Astrocyte (in vitro differentiated cells and primary cell): ENCODE results near the gene FAM219A. TPM values are rescaled to one million over a fixed set of nuclear protein-coding genes. Genes with fewer than 3 reads are reported as not detected.
"Not testable (repeated sequence)": the region's sequence is repeated elsewhere in the genome, so short reads cannot be mapped to it uniquely, and the experiment has no call there.

Source experiments
- DNase-seq: peaks from one replicate; pipeline ENCODE4 v3.0.0-alpha.2; 2010; ENCODE audit warnings: low read depth
- FAIRE-seq: peaks from 2 replicates; lab custom pipeline; 2011; peaks lifted over from hg19 to GRCh38; lab: Jason Lieb, UNC
- H2AFZ ChIP-seq: 2 replicates; pipeline ENCODE4 v1.6.0; 2012; ENCODE audit warnings: low read depth, low read length, inconsistent platforms
- H3K27ac ChIP-seq: 2 replicates; pipeline ENCODE4 v1.5.1; 2011; ENCODE audit warnings: low read depth, low read length, inconsistent platforms
- H3K27me3 ChIP-seq: 2 replicates; pipeline ENCODE4 v1.6.0; 2011; ENCODE audit warnings: low read length, inconsistent platforms; ENCODE audit not compliant: insufficient read depth
- H3K36me3 ChIP-seq: 2 replicates; pipeline ENCODE4 v1.5.1; 2011; ENCODE audit warnings: low read length, inconsistent platforms; ENCODE audit not compliant: insufficient read depth
- H3K4me1 ChIP-seq: 2 replicates; pipeline ENCODE4 v1.5.1; 2011; ENCODE audit warnings: low read length, inconsistent platforms; ENCODE audit not compliant: insufficient read depth
- H3K4me2 ChIP-seq: 2 replicates; pipeline ENCODE4 v1.6.0; 2012; ENCODE audit warnings: low read length, inconsistent platforms
- H3K4me3 ChIP-seq: 2 replicates; pipeline ENCODE4 v1.5.1; 2011; ENCODE audit warnings: low read depth, mild to moderate bottlenecking, low read length, inconsistent platforms; ENCODE audit not compliant: insufficient read depth
- H3K79me2 ChIP-seq: 2 replicates; pipeline ENCODE4 v1.6.0; 2012; ENCODE audit warnings: mild to moderate bottlenecking, low read length, inconsistent platforms; ENCODE audit not compliant: insufficient read depth
- H3K9ac ChIP-seq: 2 replicates; pipeline ENCODE4 v1.6.0; 2012; ENCODE audit warnings: mild to moderate bottlenecking, low read length, inconsistent platforms
- H3K9me3 ChIP-seq: 2 replicates; pipeline ENCODE4 v1.5.1; 2012; ENCODE audit warnings: low read depth, mild to moderate bottlenecking, low read length, inconsistent platforms; ENCODE audit not compliant: insufficient read depth
- H4K20me1 ChIP-seq: 2 replicates; pipeline ENCODE4 v1.6.0; 2012; ENCODE audit warnings: low read length, inconsistent platforms; ENCODE audit not compliant: insufficient read depth
- H3K27ac Mint-ChIP-seq: one replicate; pipeline ENCODE4 v1.8.0; 2021; ENCODE audit warnings: mild to moderate bottlenecking, mixed read lengths; ENCODE audit not compliant: unreplicated experiment
- H3K27me3 Mint-ChIP-seq: one replicate; pipeline ENCODE4 v1.8.0; 2021; ENCODE audit warnings: low read depth, mixed read lengths; ENCODE audit not compliant: unreplicated experiment
- H3K36me3 Mint-ChIP-seq: one replicate; pipeline ENCODE4 v1.8.0; 2021; ENCODE audit warnings: low read depth, mixed read lengths; ENCODE audit not compliant: unreplicated experiment
- H3K4me1 Mint-ChIP-seq: one replicate; pipeline ENCODE4 v1.8.0; 2021; ENCODE audit warnings: low read depth, mixed read lengths; ENCODE audit not compliant: unreplicated experiment
- H3K4me3 Mint-ChIP-seq: one replicate; pipeline ENCODE4 v1.8.0; 2021; ENCODE audit warnings: mild to moderate bottlenecking, moderate library complexity, mixed read lengths; ENCODE audit not compliant: unreplicated experiment
- H3K9me3 Mint-ChIP-seq: one replicate; pipeline ENCODE4 v1.8.0; 2021; ENCODE audit warnings: mild to moderate bottlenecking, mixed read lengths; ENCODE audit not compliant: unreplicated experiment
- CTCF ChIP-seq: IDR thresholded peaks from 2 replicates; pipeline ENCODE4 v1.5.1; 2011; ENCODE audit warnings: low read depth, mild to moderate bottlenecking, inconsistent platforms, low read length, moderate library complexity; ENCODE audit not compliant: insufficient read depth
- EZH2 ChIP-seq: IDR thresholded peaks from 2 replicates; pipeline ENCODE4 v1.6.1; 2012; ENCODE audit warnings: mild to moderate bottlenecking, low read length, inconsistent platforms; ENCODE audit not compliant: insufficient read depth
- total RNA-seq: library from RNA; stranded (reverse); gene quantifications from 2 replicates; pipeline ENCODE4 v1.2.1, GENCODE V29; 2021

The FAM219A gene
- total RNA-seq, 1 donor from 2014 or later, result 63.5 TPM

DNA sequence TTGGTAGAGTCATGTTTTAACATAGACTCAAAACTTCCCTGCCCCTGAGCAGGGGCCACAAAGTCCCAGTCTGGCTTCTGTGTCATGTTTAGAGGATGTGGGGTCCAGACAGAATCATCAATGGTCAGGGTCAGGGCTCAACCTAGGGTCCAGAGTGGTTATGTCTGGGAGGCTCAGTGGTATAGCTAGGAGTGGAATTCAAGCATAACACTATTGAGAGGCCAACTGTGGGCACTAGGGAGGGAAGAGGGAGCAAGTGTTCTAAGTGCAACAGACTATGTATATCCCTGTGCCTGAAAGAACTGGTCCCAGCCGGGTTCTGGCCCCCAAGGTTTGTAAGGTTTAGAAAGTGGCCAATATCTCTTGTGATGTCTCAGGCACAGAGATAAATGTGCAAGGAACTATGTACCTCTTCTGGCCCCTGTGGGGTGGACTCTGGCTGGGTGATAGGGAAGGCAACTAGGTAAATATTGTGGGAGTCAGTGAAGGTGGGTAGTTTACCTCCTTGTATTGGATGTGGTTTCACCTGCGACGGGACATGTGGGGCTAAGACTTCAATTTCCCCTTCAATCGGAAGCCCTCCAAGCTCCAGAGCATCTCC lies 95.7 kb downstream of the FAM219A start:
- Histone ChIP-seq H3K9me3 (no peaks in the 10 kb centered on the region), H3K27me3 (no peaks in the 10 kb centered on the region), H2AFZ (no peak overlapping the region), H3K27ac (no peak overlapping the region), H4K20me1 (no peaks in the 10 kb centered on the region), H3K4me2 (no peak overlapping the region), H3K79me2 (no peaks in the 10 kb centered on the region), H3K9ac (no peak overlapping the region), H3K4me1 (no peaks in the 10 kb centered on the region), H3K36me3 (no peaks in the 10 kb centered on the region), H3K4me3 (no peak overlapping the region)
- no peak overlapping the region for H3K27ac Mint-ChIP-seq
- H3K4me1 Mint-ChIP-seq, result peaks cover 2% of the 10 kb centered on the region
- H3K9me3 Mint-ChIP-seq, result peaks cover 11% of the 10 kb centered on the region
- H3K4me3 Mint-ChIP-seq, result no peak overlapping the region
- peaks cover 5% of the 10 kb centered on the region for H3K36me3 Mint-ChIP-seq
- no peak for TF ChIP-seq CTCF
- no peak for TF ChIP-seq EZH2
- FAIRE-seq (no peak), DNase-seq (no peak)
- peaks cover 2% of the 10 kb centered on the region for H3K27me3 Mint-ChIP-seq

GRCh38 chr9:34352957-34353356 lies 105.4 kb downstream of the FAM219A start:
- not testable (repeated sequence) for H3K4me2 ChIP-seq, H3K27me3 Mint-ChIP-seq, H3K27ac ChIP-seq, H3K9me3 ChIP-seq, H3K4me3 ChIP-seq, FAIRE-seq, H3K4me3 Mint-ChIP-seq, H3K9ac ChIP-seq, H3K4me1 ChIP-seq, H3K79me2 ChIP-seq, H3K27me3 ChIP-seq, H3K27ac Mint-ChIP-seq, H3K36me3 Mint-ChIP-seq, H3K4me1 Mint-ChIP-seq, H3K36me3 ChIP-seq, H2AFZ ChIP-seq, DNase-seq, H4K20me1 ChIP-seq
- H3K9me3 Mint-ChIP-seq, result peaks cover 10% of the 10 kb centered on the region

DNA sequence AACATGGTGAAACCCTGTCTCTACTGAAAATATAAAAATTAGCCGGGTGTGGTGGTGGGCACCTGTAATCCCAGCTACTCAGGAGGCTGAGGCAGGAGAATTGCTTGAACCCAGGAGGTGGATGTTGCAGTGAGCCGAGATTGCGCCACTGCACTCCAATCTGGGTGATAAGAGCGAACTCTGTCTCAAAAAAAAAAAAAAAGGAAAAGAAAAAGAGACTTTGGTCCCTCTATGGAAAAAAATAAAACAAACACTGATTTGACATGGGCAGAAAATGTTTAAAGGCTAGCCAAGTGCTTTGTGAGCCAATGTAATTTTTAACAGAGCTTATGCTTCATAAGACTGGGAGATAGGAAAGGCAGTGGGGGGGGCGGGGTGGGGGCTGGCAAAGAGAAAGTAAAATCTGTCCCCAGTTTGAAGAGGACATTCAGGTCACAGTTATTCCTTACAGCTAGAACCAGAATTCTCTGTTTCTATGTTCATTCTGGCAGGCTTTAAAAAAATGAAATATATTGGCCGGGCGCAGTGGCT lies 106.2 kb downstream of the FAM219A start:
- not testable (repeated sequence) for H2AFZ ChIP-seq, H3K36me3 Mint-ChIP-seq, H3K36me3 ChIP-seq, H3K4me2 ChIP-seq, H3K27ac Mint-ChIP-seq, H3K4me1 Mint-ChIP-seq, H3K4me3 ChIP-seq, FAIRE-seq, H3K4me3 Mint-ChIP-seq, H4K20me1 ChIP-seq, H3K79me2 ChIP-seq, DNase-seq, H3K27ac ChIP-seq, H3K9me3 Mint-ChIP-seq, H3K9me3 ChIP-seq, H3K27me3 Mint-ChIP-seq, H3K4me1 ChIP-seq, H3K9ac ChIP-seq, H3K27me3 ChIP-seq
